ENCODE results near the gene SIL1.
"Not testable (repeated sequence)": the region's sequence is repeated elsewhere in the genome, so short reads cannot be mapped to it uniquely, and the experiment has no call there.

Gene SIL1

DNA sequence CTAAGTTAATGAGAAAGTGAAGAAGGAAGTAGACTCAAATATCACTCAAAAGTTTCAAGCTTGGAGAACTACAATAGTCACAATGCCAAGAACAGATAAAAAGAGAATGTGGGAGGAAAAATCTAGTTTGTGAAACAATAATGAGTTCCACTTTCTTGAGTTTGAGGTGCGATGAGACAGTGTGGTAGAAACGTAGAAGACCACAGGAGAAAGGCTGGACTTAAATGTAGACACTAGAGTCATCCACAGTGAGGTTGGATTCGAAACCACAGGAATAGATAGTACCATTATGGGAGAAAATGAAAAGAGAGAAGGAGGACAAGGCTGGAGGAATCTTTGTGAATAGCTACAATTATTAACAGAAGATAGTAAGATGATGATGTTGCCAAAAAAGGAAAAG, 182.0 kb downstream of the SIL1 start:
- no peak for DNase-seq

DNA sequence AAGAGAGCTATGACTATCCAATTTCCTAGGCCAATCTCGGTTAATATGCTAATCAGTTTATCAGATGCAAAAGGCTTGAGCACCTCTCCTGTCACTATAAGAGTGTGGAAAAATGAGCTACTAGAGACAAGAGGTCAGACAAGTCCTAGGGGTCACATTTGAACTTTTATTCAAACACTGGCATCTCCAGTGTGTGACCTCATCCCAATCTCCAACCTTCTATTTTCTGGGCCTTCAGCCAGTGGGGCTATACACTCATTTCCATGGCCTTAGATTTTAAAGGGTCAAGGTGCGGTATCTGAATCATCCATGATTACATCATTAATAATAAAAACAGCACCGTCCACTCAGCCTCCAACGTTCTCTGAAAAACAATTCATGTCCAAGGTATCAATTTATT, 183.4 kb downstream of the SIL1 start:
- no peak for DNase-seq

DNA sequence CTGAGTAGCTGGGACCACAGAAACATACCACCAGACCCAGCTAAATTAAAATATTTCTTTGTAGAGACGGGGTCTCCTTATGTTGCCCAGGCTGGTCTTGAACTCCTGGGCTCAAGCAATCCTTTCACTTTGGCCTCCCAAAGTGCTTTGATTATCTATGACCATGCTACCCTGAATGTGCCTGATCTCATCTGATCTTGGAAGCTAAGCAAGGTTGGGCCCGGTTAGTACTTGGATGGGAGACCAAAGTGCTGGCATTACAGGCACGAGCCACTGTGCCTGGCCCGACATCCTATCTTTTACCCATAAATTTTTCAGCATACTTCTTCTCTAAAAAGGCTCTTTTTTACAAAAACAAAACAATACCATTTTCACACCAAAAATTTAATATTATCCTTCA, 186.0 kb downstream of the SIL1 start:
- DNase-seq = no peak

DNA sequence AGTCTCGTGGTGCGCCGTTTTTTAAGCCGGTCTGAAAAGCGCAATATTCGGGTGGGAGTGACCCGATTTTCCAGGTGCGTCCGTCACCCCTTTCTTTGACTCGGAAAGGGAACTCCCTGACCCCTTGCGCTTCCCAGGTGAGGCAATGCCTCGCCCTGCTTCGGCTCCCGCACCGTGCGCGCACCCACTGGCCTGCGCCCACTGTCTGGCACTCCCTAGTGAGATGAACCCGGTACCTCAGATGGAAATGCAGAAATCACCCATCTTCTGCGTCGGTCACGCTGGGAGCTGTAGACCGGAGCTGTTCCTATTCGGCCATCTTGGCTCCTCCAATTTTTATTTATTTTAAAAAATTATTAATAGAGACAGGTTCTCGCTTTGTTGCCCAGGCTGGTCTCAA, 187.0 kb downstream of the SIL1 start:
- not testable (repeated sequence) for DNase-seq

DNA sequence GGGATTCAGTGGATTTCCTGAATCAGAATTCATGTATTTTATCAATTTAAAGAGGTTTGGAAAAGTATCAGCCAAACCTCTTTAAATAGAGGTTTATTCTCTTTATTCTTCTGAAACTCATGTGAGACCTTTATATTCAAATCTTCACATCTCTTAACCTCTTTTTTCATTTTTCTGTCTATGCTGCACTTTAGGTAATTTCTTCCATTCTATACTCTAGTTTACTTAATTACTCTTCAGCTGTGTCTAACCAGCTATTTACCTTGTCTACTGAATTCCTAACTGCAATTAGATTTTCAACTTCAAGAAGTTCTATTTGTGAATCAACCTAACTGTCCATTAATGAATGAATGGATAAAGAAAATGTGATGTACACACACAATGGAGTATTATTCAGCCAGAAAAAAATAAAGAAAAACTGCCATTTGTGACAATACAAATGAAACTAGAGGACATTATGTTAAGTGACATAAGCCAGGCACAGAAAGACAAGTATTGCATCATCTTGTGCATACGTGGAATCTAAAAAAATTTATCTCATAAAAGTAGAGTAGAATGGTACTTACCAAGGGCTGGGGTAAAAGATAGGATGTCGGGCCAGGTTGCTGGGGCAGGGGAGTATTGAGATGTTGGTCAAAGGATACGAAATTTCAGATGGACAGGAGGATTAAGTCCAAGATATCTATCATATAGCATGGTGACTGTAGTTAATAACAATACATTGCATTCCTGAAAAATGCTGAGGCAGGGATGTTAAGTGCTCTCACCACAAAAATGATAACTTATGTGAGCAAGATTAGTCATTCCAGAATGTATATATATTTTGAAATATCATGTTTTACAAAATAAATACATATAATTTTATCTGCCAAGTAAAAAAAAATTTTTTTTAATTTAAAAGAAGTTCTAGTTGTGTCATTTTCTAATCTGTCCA, 193.5 kb downstream of the SIL1 start:
- DNase-seq = no peak

DNA sequence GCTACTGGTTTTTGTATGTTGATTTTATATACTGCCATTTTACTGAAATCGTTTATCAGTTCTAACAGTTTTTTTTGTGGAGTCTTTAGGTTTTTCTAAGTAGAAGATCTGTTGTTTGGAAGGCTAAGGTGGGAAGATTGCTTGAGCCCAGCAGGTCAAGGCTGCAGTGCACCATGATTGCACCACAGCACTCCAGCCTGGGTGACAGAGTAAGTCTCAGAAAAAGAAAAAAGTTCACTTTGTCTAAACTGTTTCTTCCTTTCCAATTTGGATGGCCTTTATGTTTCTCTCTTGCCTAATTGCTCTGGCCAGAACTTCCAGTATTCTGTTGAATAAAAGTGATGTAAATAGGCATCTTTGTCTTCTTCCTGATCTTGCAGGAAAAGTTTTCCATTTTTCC, 198.5 kb downstream of the SIL1 start:
- no peak for DNase-seq

DNA sequence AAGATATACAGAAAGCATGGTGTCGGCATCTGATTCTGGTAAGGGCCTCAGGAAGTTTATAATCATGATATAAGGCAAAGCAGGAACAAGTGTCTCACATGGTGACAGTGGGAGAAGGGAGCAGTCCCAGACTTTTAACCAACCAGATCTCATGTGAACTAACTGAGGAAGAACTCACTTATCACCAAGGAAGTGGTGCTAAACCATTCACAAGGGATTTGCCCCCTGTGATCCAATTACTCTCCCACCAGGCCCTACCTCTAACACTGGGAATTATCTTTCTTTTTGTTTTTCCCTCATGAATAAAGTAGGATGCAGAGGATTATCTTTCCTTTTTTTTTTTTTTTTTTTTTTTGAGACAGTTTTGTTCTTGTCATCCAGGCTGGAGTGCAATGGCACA, 199.6 kb downstream of the SIL1 start:
- no peak for DNase-seq

DNA sequence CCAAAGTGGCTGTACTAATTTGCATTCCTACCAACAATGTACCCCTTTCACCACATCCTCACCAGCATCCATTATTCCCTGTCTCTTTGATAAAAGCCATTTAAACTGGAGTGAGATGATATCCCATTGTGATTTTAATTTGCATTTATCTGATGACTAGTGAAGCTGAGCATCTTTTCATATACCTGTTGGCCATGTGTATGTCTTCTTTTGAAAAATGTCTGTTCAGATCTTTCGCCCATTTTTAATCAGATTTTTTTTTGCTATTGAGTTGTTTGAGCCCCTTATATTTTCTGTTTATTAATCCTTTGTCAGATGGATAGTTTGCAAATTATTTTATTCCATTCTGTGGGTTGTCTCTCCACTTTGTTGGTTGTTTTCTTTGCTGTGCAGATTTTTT, 202.0 kb downstream of the SIL1 start:
- DNase-seq = no peak

DNA sequence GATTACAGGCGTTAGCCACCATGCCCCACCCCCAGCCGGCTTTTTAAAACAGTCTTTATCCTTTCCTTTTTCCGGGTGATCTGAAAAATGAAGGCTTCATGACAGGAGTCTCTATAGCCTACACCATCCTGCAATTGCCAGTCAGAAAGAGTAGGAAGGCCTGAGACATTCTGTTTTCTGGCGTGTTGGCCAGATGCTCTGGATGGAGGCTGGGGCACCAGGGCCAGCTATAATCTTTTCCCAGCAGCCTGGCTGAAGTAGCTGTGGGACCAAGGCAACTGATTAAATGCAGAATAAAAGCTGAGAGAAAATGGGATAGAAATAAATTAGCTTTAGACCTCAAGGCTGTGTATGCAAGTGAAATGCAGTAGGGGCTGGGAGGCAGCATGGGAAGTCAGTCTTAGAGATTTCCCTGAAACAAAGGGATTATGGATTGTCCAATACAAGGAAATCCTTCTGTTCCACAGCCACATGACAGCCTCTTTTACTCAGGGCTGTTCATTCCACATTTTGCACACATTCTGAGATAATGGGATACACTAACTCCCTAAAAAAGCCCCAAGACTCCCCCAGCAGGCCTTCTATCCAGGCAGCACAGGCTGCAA, 207.1 kb downstream of the SIL1 start:
- no peak for DNase-seq

DNA sequence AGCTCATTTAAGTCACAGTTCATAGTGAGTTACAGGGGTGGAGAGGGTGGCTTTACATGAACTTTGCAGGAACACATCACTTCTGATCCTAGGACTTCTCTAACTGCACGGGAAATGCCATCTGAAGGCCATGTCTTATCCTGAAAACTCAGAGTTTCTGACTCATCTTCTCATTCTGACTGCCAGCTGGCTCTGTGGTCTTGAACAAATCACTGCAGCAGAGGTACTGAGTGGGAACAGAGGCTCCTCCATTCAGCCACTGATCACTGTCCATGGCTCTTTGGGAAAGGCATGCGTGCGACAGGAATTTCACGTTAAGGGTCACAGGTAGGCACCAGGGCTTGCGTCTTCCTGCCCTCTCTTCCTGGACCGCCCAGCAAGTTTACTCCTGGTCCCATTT, 208.4 kb downstream of the SIL1 start:
- no peak for DNase-seq

DNA sequence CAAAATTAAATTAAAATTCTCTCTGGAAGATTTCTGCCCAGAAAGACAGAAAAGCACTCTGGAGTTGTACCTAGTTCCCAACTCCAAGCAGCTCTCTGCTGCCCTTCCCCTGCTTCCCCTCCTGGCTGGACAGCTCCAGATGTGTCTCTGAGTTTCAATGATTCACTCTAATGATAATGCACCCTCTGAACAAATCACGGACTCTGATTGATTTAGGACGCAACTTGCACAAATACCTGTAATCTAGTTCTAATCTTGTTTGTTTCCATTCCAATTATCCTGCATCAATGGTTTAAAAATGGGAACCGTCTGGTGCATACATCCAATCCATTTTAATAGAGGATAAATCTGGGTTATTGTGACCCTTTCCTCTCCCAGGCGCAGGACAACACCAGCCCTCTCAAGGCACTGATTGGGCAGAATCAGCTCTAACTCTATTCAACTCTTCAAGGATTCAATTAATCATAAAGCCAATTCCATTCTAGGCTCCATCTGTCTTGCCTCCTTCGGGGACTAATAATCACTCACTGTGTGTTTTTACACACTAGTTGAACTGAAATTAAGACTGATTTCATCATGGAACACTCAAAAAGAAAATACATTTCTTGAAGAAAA, 211.9 kb downstream of the SIL1 start:
- DNase-seq = no peak

DNA sequence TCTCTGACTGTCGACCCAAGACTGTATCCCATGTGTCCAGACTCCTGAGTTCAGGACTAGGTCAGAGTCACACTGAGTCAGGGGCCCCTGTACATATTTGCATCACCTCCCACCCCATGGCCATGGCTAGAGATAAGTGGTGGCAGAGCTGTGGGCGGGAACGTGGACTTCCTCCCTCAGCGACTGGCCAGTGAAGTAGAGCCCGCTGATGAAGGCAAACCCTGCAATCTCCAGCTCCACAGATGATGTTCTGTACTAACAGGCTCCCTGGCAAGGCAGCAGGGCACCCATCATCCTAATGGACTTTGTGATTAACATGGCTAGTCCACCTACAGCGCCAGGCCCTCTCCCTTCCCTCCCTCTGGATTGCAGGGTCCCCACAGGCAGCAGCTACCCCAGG, 212.5 kb downstream of the SIL1 start:
- DNase-seq = no peak

DNA sequence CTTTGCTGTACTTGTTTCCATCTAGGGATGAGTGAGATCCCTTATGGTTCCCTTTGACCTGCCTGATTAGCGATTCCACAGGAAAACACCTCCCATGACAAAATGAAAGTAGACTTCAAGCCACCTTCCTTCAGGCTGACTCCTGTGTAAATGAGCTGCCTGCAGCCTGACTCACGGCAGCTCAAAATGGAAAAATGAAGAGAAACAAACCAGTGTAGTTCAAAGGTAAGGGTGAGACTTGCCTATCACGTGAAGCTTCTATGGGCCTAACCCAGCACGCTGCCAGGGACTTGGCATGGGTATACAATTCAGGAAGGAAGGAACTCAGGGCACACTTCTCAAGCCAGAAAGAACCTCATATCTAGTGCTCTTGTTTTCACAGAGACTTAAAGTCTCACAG, 212.9 kb downstream of the SIL1 start:
- DNase-seq = no peak

DNA sequence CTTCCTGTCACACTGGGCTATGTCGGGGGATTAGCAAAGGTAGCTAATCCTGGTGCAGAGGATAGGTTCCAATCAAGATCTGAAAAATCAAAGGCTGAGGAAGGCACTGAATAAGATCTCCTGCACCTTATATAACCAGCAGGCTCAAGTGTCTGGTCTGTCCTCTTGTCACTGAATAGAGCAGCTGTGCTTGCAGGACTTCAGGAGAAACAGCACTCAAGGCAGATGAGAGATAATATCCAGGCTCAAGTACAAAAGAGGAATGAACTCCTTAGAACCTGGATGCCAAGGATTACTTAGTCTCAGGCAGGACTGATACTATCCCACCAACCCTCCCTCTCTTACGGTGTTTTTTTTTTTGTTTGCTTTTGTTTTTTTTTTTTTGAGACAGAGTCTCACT, 214.2 kb downstream of the SIL1 start:
- DNase-seq = no peak

DNA sequence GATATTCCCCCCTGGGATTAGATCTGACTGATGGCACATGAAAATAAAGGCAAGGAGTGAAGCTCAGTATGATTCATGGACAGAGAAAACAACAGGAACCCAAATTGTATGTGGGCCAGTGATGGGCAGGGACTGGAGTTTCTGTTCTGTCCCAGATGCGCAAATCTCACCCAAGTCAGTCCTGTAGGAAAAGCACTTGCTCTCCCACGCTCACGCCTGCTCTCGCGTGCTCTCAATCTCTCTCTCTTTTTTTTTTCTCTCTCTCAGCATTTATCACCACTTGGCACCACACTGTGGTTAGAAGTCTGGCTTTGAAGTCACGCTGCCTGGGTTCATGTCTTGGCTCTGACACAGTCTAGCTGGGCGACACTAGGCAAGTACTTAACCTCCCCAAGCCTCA, 216.6 kb downstream of the SIL1 start:
- DNase-seq = no peak

DNA sequence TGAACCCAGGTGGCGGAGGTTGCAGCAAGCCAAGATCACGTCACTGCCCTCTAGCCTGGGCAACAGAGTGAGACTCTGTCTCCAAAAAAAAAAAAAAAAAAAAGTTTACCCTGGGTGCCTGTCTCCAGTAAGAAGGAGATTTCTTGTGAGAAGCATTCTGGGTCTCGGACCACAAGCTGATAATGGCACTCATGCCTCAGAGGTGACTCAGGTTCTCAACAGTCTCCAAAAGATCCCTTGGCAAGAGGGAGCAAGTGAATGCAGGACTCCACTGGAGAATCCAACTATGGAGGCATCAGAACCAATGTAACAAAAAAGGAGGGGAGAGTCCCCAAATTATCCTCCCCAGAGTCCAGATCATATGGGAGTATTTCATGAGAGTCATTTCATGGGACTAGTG, 217.0 kb downstream of the SIL1 start:
- no peak for DNase-seq

DNA sequence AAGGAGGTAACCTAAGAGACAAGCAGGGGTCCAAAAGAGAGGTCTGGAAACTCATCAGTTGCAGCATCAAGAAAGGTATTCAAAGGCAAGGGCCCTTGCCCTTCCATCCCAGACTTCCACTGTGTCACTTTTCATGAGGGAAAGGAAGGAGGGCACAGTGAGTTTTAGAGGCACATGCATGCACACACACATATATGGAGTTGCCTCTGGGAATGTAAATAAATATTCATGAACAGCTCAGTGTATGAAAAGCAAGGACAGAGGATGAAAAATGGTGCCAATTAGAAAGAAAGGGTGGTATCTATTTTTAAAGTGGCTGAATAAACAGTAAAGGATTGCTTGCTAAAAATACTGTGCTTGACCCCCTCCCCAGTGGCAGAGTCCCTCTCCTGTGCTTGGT, 217.7 kb downstream of the SIL1 start:
- no peak for DNase-seq

DNA sequence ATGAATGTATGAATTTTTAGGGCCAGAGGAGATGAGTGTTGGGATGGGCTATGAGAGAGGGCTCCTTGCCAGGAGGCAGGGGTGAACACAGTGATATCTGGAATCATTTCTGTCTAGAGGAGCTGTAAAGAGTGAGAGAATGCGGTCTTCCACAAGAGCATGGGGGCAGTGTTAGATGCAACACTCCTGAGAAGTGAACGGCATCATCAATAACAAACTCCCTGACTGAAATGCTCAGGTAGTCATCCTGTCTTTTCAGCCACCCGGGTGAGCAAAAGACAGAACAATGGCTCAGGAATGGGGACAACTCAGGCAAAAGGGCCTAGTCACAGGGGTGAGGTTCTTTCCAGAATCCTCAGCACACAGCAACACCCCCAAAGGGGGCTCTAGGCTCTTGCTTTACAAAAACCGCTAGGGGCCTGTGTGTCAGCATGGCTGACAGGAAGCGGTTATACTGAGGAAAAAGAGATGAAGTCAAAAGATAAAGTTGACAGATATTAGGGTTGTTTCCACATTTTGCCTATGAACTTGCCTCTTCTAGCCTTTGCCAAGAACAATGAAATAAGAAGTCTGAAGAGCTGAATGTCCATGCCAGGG, 218.4 kb downstream of the SIL1 start:
- no peak for DNase-seq

DNA sequence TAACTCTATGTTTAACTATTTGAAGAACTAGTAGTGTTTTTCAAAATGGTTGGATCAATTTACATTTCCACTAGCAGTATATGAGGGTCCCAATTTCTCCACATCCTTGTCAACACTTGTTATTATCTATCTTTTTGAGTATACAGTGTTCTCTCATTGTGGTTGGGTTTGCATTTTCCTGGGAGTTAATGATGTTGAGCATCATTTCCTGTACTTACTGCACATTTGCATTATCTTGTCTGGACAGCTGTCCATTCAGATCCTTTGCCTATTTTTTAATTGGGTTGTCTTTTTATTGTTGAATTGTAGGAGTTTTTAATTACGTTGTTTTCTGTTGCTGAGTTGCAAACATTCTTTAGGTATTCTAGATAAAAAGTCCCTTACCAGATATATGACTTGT, 219.6 kb downstream of the SIL1 start:
- no peak for DNase-seq

DNA sequence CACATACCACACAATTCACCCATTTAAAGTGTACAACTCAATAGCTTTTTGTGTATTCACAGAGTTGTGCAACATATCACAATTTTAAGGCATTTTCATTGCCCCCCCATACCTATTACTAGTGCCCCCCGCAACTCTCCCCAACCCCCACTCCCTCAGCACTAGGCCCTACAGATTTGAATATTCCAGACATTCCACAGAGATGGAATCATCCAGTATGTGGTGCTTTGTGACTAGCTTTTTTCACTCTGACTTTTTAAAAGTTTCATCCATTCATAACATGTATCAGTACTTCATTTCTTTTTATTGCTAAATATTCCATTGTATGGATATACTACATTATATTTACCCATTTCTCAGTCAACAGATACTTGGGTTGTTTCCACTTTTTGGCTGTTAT, 220.1 kb downstream of the SIL1 start:
- DNase-seq = no peak

DNA sequence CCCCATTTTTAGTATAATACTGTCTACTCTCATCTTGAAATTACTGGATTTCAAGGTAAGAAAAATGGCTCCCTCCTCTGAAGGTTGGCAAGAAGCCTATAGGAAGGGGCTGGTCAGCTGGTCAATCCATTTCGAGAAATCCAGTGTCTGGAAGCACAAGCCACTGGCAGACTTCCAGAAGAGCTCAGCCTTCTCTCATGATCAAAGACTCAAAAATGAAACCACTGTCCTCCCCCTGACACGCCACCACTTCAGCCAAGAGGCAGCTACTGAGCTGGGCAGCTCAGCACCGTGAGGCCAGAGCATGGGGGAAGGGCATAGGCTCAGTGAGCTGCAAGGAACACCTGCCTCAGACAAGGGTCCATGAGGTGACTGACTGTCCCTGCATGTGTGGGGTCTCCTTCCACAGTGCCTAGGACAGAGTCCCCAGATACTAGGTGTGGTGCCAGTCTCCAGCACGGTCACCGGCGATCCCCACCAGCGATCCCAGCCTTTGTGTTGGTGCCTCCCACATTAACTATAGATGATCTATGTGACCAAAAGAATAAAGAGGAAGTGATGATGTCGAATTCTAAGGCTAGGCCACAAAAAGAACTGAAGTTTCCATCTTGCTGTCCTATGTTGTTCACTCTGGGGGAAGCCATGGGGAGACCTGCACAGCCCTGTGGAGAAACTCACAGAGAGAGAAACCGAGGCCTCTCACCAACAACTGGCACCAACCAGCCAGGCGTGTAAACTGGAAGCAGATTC, 222.9 kb downstream of the SIL1 start:
- DNase-seq = no peak

DNA sequence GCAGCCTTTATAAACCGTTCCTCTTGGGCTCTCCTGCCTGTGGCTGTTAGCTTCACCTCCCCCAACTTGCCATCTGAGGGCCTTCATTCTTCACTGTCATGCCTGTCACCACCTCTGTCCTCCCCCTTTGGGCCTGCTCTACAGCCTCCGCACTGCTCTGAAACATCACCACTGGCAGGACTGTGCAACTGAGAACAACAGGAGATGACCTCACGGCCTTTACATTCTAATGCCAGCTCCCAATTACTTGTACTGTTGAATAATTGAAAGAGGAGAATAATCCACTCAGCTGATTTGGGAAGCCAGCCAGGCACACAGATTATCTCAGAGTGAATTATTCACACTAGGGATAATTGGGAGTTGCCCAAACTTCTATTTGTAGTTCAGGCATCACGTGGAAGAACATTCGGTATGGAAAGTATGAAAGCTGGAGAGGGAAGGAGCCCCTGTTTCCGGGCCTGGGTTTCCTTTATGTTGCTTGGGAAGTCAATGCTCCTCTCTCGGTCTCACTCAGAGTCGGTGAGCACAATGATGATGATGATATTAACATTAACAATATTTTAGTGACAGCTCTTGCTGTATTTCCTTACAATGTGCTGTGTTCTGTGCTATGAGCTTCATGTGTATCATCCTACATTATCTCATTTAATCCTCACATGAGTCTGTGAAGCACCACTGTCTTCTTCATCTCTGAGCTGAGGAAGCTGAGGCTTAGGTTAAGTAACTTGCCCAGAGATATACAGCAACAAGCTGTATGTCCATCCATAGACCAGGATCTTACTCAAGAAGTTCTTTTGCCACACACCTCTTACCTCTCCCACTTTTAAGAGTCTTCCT, 223.7 kb downstream of the SIL1 start:
- no peak for DNase-seq

All from NCI-H2107 (cell line).